DMS114 treated with DMSO at 0.1 percent for 48 hours (cell line): ENCODE results near the gene GNAI1.

Experiments
- DNase-seq: peaks from one replicate; lab custom pipeline; 2025; ENCODE audit not compliant: unreplicated experiment; lab: John Stamatoyannopoulos, UW

GNAI1 gene

GRCh38 chr7:80244206-80244916 is 109.7 kb downstream of the GNAI1 start:
- DNase-seq: no peak

DNA sequence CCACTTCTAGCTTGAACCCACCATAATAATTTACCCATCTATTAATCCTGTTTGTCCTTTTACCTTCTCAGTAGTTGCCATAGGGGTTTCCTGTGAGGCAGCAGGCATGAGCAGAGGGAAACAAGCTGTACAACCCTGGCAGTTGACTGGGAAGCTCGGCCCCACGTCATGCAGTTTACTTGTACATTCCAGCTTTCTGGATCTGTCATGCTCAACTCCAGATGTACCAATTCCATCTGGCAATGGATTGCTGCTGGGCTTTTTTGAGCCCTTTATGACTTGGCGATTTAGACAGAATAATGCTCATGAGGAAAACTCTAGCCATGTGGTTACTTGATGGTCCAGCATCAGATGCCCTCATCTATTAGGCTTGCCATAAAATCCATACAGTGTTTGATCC is 112.5 kb downstream of the GNAI1 start:
- DNase-seq: no peak

DNA sequence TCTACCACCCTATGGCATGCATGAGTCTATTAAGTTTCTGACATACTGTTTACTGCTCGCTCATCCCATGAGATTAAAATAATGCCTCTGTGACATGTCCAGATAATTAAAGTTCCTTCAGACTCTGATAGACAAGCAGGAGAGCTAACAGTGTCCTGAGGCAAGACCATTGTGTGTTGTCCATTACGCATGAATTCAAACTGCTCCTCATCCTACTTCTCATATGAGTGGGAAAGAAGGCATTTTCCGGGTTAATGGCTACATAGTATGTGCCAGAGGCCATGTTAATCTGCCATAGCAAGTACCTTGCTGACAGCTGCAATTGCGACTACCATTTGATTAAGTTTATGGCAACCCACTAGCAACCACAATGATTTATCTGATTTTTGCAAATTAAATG is 113.3 kb downstream of the GNAI1 start:
- DNase-seq: no peak

- no peak for DNase-seq
These were observed 114.6 kb downstream of the GNAI1 start for GRCh38 chr7:80249184-80249583.

DNA sequence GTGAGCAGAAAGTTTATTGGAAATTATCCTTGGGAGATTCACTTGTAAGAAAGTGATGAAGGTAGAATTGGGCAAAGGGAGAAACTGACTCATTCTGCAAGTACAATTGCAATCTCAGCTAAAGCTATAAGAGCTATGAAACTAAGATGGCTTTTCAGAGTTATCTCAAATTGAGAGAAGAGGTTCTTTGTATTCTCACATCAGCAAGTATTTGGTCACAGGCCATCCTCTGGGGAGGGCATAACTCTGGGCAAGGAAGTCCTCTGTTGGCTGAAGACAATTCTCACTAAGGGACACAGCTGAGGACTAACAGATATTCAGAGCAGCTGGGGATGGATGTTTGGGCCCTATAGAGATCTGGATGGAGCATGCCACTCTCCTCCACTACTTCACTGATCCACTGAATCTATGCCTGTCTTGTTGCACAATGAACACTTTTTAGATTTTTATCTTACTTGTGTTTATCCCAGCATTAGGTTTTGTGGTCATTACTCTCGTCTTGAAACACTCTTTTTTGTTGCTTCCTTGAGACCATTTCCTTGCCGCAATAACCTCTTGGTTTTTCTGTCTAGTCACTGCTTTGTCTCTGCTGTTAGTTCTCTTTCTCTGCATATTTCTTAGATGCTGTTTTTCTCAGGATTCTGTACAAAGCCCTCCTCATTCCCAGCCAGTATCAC is 115.1 kb downstream of the GNAI1 start:
- DNase-seq: no peak

DNA sequence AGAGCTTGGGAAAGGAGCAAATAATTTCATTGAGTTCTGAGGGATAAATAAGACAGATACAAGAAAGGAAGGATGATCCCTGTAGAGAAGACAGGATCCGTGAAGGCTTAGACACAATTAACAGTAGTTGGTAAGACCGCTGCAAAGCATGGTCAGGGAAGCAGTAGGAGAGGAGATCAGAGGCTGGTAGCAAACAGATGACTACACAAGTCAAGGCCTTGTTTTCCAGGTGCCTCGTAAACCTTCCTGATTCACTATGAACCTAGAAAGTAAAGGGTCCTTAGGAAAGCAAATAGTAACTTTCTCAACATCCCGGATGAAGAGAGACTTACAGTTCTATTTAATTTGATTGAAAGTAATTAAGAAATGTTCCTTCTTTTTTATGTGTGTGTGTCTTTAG is 118.6 kb downstream of the GNAI1 start:
- no peak for DNase-seq

- DNase-seq: no peak
These were observed 119.0 kb downstream of the GNAI1 start for GRCh38 chr7:80253653-80254052.

GRCh38 chr7:80255656-80256055 is 121.0 kb downstream of the GNAI1 start:
- no peak for DNase-seq

- DNase-seq: no peak
These were observed 123.1 kb downstream of the GNAI1 start for GRCh38 chr7:80257756-80258155.

DNA sequence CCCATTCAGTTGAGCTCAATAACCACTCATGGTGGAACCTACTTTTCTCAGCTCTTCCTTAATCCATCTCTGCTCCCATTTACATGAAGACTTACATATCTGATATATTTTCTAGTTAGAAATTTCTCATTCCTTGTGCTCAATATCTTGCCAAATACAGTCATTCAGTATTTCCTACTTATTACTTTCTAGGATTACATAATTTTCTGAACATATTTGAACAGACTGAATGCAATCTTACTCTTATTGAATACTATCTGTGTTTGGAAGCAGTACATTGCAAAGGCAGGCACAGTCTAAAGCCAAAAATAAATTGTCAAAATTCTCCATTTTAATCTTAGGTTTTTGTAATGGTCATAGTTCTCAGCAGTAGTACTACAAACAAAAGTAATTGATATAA is 126.0 kb downstream of the GNAI1 start:
- no peak for DNase-seq

GRCh38 chr7:80263333-80263732 is 128.7 kb downstream of the GNAI1 start:
- DNase-seq: no peak

GRCh38 chr7:80263821-80264220 is 129.2 kb downstream of the GNAI1 start:
- DNase-seq: no peak

DNA sequence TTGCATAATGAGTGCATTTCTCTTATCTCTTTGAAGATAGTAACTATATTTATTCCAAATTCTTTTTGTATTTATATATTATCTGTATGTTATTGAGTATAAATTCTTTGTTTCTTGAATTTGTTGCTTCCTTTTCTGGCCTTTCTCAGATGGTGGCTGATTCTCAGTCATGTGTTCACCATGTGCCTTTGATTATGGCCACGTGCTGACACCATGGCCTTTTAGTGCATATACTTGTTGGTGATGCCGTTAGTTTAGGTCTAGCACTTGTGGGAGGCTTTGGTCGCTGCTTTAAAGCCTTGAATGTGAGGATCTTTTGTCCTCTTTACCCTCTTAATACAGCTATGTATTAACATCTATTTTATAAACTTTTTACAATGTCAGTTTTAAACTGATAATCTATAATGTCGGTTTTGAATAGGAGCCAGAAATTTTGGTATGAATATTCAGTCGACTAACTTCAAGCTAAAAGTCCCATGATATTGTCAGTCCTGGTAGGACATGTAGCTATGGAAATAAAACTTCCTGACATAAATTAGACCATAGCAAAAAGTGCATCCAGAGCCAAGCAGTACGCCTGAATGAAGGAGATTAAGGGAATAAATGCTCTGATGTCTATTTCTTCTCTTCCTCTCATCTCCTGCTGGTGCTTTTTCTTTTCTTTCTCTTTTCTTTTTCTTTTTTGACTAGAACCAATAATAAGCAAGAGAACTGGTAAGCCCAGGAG is 130.3 kb downstream of the GNAI1 start:
- no peak for DNase-seq

GRCh38 chr7:80272560-80273239 is 138.1 kb downstream of the GNAI1 start:
- no peak for DNase-seq

DNA sequence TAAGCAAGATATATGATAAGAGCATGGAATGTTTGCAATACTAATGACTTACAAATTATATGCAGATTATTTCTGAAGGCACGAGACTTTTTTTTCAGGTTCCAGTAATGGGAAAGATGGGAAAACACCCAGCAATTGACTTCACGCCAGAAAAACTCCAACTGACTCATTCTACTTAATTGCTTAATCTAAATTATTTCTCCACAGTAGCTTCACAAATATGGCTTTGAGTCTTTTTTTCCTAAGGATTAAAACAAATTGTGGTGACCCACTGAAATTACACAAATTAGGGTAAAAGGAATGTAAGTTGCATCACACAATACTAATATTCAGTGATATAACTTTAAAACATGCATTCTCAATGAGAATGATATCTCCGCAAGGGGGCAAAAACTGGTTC is 138.7 kb downstream of the GNAI1 start:
- DNase-seq: no peak

GRCh38 chr7:80275192-80275605 is 140.6 kb downstream of the GNAI1 start:
- no peak for DNase-seq
